CD4-positive, CD25-positive, alpha-beta regulatory T cell (primary cell): ENCODE measurements around the gene PXMP2. TPM values are rescaled to one million over a fixed set of nuclear protein-coding genes. Genes with fewer than 3 reads are reported as not detected.

Source experiments
- ATAC-seq, 2 donors: fragments of 150-1000 bp; cut with Tn5 transposase; one replicate each; pipeline ENCODE4 v1.10.0; 2021; ENCODE audit warnings: low read depth in 2 of 2, moderate number of reproducible peaks in 2 of 2, moderate library complexity in 1 of 2
- DNase-seq, 3 donors: peaks; one replicate each; pipeline versions ENCODE4 v3.0.0 to v3.0.0-alpha.2; 2012 to 2022; ENCODE audit warnings: mixed read lengths in 1 of 3
- H3K27ac ChIP-seq: one replicate; pipeline ENCODE4 v1.7.0; 2013; ENCODE audit warnings: mild to moderate bottlenecking, low read length; ENCODE audit not compliant: insufficient read depth, poor library complexity, severe bottlenecking
- H3K27me3 ChIP-seq: one replicate; pipeline ENCODE4 v1.7.0; 2013; ENCODE audit warnings: low read length; ENCODE audit not compliant: control insufficient read depth, insufficient read depth
- H3K36me3 ChIP-seq: one replicate; pipeline ENCODE4 v1.7.0; 2013; ENCODE audit warnings: mild to moderate bottlenecking, low read length, moderate library complexity; ENCODE audit not compliant: control insufficient read depth, insufficient read depth
- H3K4me1 ChIP-seq: 2 replicates; pipeline ENCODE4 v1.7.0; 2013; ENCODE audit warnings: mild to moderate bottlenecking, low read length; ENCODE audit not compliant: insufficient read depth, control insufficient read depth, poor library complexity, severe bottlenecking
- H3K4me3 ChIP-seq: one replicate; pipeline ENCODE4 v1.7.0; 2013; ENCODE audit warnings: low read depth, mild to moderate bottlenecking, low read length, moderate library complexity
- H3K9me3 ChIP-seq, 2 experiments: 1 replicate in 1 of 2; 2 replicates in 1 of 2; pipeline ENCODE4 v1.7.0; 2013; ENCODE audit warnings: low read length in 2 of 2, mild to moderate bottlenecking in 1 of 2, moderate library complexity in 1 of 2; ENCODE audit not compliant: control insufficient read depth in 2 of 2
- H3K27ac Mint-ChIP-seq, 3 donors: one replicate each; pipeline ENCODE4 v1.8.0; 2020 to 2022; ENCODE audit warnings: mild to moderate bottlenecking in 3 of 3, mixed read lengths in 3 of 3, moderate library complexity in 2 of 3
- H3K27me3 Mint-ChIP-seq: one replicate; pipeline ENCODE4 v1.8.0; 2022; ENCODE audit warnings: mild to moderate bottlenecking, mixed read lengths
- H3K36me3 Mint-ChIP-seq: one replicate; pipeline ENCODE4 v1.8.0; 2020; ENCODE audit warnings: mixed read lengths
- H3K4me1 Mint-ChIP-seq, 4 donors: one replicate each; pipeline ENCODE4 v1.8.0; 2020 to 2022; ENCODE audit warnings: mixed read lengths in 4 of 4, mild to moderate bottlenecking in 1 of 4
- H3K4me3 Mint-ChIP-seq, 4 donors: one replicate each; pipeline ENCODE4 v1.8.0; 2020 to 2022; ENCODE audit warnings: mild to moderate bottlenecking in 4 of 4, mixed read lengths in 4 of 4, moderate library complexity in 3 of 4
- H3K9me3 Mint-ChIP-seq, 7 donors: one replicate each; pipeline ENCODE4 v1.8.0; 2020 to 2022; ENCODE audit warnings: mixed read lengths in 7 of 7, mild to moderate bottlenecking in 3 of 7, moderate library complexity in 2 of 7
- polyA plus RNA-seq, 4 donors: library from polyadenylated mRNA; unstranded; fragments of 300-500 nt; fragmentation: Illumina TruSeq; gene quantifications; one replicate each; pipeline ENCODE4 v1.2.3, GENCODE V29; 2021
- total RNA-seq: library from RNA; stranded (reverse); gene quantifications from one replicate; pipeline ENCODE4 v1.2.3, GENCODE V29; 2022

Gene PXMP2
- total and polyA plus RNA-seq, 5 donors from 2014 or later, result 3.5 to 20.3 (median 15.2) TPM

- Histone ChIP-seq H3K27me3 (no peaks in the 10 kb centered on the region), H3K4me1 (peaks cover 12% of the 10 kb centered on the region), H3K9me3 (no peaks in the 10 kb centered on the region), H3K27ac (no peak overlapping the region), H3K4me3 (no peak overlapping the region), H3K36me3 (peaks cover 46% of the 10 kb centered on the region)
- Mint-ChIP-seq H3K4me1 (peaks cover 0 to 26% (median 8%) of the 10 kb centered on the region in 4 donors), H3K27me3 (no peaks in the 10 kb centered on the region), H3K4me3 (no peak overlapping the region), H3K9me3 (no peaks in the 10 kb centered on the region), H3K36me3 (peaks cover 13% of the 10 kb centered on the region), H3K27ac (no peak overlapping the region)
- ATAC-seq (no peak), DNase-seq (no peak)
These were observed 29.0 kb downstream of the PXMP2 start for GRCh38 chr12:132716356-132716755.

DNA sequence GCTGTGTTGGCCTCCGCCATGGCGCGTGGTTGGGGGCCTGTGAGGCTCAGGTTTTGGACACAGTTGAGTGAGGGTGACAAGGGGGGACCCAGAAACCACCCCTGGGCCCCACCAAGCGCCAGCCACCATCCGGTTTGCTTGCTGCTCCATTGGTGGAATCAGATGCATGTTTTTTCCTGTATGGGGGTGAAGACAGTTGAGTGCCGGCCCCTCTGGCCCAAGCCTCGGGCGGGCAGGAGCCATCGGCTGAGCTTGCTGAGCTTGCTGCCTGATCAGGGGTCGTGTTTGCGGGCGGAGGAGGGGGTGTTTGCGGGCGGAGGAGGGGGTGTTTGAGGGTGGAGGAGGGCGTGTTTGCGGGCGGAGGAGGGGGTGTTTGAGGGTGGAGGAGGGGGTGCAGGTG lies 29.6 kb downstream of the PXMP2 start:
- Histone ChIP-seq H3K4me3 (no peak overlapping the region), H3K4me1 (peaks cover 6% of the 10 kb centered on the region), H3K9me3 (no peaks in the 10 kb centered on the region), H3K27me3 (no peaks in the 10 kb centered on the region), H3K36me3 (peaks cover 46% of the 10 kb centered on the region), H3K27ac (no peak overlapping the region)
- H3K27me3 Mint-ChIP-seq, result no peaks in the 10 kb centered on the region
- DNase-seq, result no peak
- no peak overlapping the region for H3K27ac Mint-ChIP-seq
- H3K9me3 Mint-ChIP-seq, result no peaks in the 10 kb centered on the region
- no peak for ATAC-seq
- H3K36me3 Mint-ChIP-seq, result peaks cover 13% of the 10 kb centered on the region
- H3K4me3 Mint-ChIP-seq, result no peak overlapping the region
- peaks cover 0 to 21% (median 5%) of the 10 kb centered on the region in 4 donors for H3K4me1 Mint-ChIP-seq

GRCh38 chr12:132717531-132718387 lies 30.4 kb downstream of the PXMP2 start:
- no peaks in the 10 kb centered on the region for H3K4me1 ChIP-seq

GRCh38 chr12:132718644-132719043 lies 31.3 kb downstream of the PXMP2 start:
- no peaks in the 10 kb centered on the region for H3K9me3 Mint-ChIP-seq
- H3K36me3 ChIP-seq, result peaks cover 53% of the 10 kb centered on the region
- H3K36me3 Mint-ChIP-seq, result peaks cover 13% of the 10 kb centered on the region
- ATAC-seq (no peak), DNase-seq (no peak)
- H3K27me3 ChIP-seq, result no peaks in the 10 kb centered on the region
- peaks cover 0 to 6% (median 1%) of the 10 kb centered on the region in 4 donors for H3K4me1 Mint-ChIP-seq
- no peaks in the 10 kb centered on the region for H3K9me3 ChIP-seq
- no peak overlapping the region for H3K27ac ChIP-seq
- peak overlapping the region in 2 of 4 donors; percentile 32 to 38 for H3K4me3 Mint-ChIP-seq
- no peak overlapping the region for H3K27ac Mint-ChIP-seq
- no peak overlapping the region for H3K4me3 ChIP-seq
- no peaks in the 10 kb centered on the region for H3K27me3 Mint-ChIP-seq
- H3K4me1 ChIP-seq, result no peaks in the 10 kb centered on the region

More at GRCh38 chr12:132717531-132718387, 30.4 kb downstream of the PXMP2 start:
- H3K9me3 ChIP-seq, result no peaks in the 10 kb centered on the region
- Mint-ChIP-seq H3K36me3 (peaks cover 13% of the 10 kb centered on the region), H3K27ac (no peak overlapping the region), H3K9me3 (no peaks in the 10 kb centered on the region), H3K27me3 (no peaks in the 10 kb centered on the region), H3K4me3 (no peak overlapping the region), H3K4me1 (peaks cover 0 to 15% (median 4%) of the 10 kb centered on the region in 4 donors)
- no peak overlapping the region for H3K4me3 ChIP-seq
- no peaks in the 10 kb centered on the region for H3K27me3 ChIP-seq
- DNase-seq (no peak), ATAC-seq (peak in 1 of 2 donors; percentile 9)
- no peak overlapping the region for H3K27ac ChIP-seq
- peaks cover 46% of the 10 kb centered on the region for H3K36me3 ChIP-seq

DNA sequence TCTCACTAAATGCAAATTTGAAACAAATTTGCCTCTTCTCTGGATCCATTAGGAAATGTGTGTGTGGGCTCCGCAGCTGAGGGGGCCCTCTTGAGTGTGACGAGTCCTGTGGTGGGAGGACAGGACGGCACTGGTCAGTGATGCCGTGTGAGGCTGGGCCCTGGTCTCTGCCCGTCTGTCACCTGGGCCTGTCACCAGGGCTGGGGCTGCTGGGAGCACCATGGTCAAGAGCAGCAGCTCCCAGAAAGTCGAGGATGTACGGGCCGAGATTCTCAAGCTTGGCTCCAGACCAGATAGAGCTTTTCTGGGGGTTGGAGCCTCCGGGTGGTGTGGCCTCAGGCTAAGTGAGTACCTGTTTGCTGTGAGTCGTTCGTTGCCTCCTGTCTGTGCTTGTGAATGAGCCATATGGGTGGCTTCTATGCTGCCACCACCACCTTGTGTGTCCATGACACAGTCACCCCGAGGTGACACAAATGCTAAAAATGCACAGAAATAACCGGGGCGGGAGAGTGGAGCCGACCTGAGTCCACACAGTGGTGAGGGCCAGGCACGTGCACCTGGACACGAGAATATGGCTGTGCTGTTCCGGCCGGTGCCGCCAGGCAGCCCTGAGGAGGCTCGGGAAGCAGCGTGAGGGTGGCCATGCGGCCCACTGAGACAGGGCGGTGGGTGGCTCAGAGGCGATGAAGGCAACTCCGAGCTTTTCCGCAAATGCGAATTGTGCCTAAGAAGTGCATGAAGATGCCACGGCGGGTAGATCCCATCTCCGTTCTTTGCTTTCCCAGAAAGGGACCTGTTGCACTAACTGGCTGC lies 32.0 kb downstream of the PXMP2 start:
- no peak for DNase-seq
- Histone ChIP-seq H3K27me3 (no peaks in the 10 kb centered on the region), H3K27ac (no peak overlapping the region), H3K4me3 (no peak overlapping the region), H3K4me1 (no peaks in the 10 kb centered on the region), H3K36me3 (peaks cover 55% of the 10 kb centered on the region), H3K9me3 (no peaks in the 10 kb centered on the region)
- H3K4me1 Mint-ChIP-seq, result peaks cover 0 to 3% (median 1%) of the 10 kb centered on the region in 4 donors
- no peaks in the 10 kb centered on the region for H3K9me3 Mint-ChIP-seq
- H3K4me3 Mint-ChIP-seq, result peak overlapping the region in 1 of 4 donors; percentile 15
- H3K27me3 Mint-ChIP-seq, result no peaks in the 10 kb centered on the region
- H3K27ac Mint-ChIP-seq, result peak overlapping the region in 1 of 3 donors; percentile 60
- ATAC-seq, result no peak
- peaks cover 17% of the 10 kb centered on the region for H3K36me3 Mint-ChIP-seq

DNA sequence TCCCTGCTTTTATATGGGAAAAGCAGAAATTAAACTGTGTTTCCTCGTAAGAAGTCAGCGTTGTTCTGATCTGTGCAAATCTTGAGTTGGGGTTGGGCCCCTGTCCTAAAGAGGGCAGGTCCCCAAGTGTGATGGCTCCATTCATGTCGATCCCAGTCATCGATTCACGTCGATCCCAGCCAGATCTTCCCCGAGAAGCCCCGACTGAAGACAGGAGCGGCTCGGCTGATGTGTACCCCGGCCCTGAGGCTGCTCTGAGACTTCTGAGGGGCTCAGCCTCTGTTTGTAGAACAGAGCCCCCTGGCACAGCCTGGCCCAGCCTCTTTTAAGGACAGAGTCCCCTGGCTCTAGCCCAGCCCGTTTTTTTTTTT lies 32.6 kb downstream of the PXMP2 start:
- Mint-ChIP-seq H3K27ac (no peak overlapping the region), H3K36me3 (peaks cover 16% of the 10 kb centered on the region), H3K4me3 (no peak overlapping the region), H3K27me3 (no peaks in the 10 kb centered on the region), H3K4me1 (no peaks in the 10 kb centered on the region), H3K9me3 (no peaks in the 10 kb centered on the region)
- no peak overlapping the region for H3K4me3 ChIP-seq
- ATAC-seq, result no peak
- H3K36me3 ChIP-seq, result peaks cover 55% of the 10 kb centered on the region
- no peaks in the 10 kb centered on the region for H3K9me3 ChIP-seq
- no peak for DNase-seq
- no peak overlapping the region for H3K27ac ChIP-seq
- no peaks in the 10 kb centered on the region for H3K4me1 ChIP-seq
- H3K27me3 ChIP-seq, result no peaks in the 10 kb centered on the region

GRCh38 chr12:132720606-132721345 lies 33.4 kb downstream of the PXMP2 start:
- H3K27ac Mint-ChIP-seq, result peak overlapping the region in 1 of 3 donors; percentile 26
- ATAC-seq, result no peak
- Histone ChIP-seq H3K4me1 (no peaks in the 10 kb centered on the region), H3K4me3 (no peak overlapping the region), H3K9me3 (no peaks in the 10 kb centered on the region), H3K27me3 (no peaks in the 10 kb centered on the region), H3K36me3 (peaks cover 60% of the 10 kb centered on the region), H3K27ac (no peak overlapping the region)
- H3K4me1 Mint-ChIP-seq, result no peaks in the 10 kb centered on the region
- H3K4me3 Mint-ChIP-seq, result no peak overlapping the region
- no peaks in the 10 kb centered on the region for H3K27me3 Mint-ChIP-seq
- H3K36me3 Mint-ChIP-seq, result peaks cover 24% of the 10 kb centered on the region
- H3K9me3 Mint-ChIP-seq, result no peaks in the 10 kb centered on the region
- DNase-seq, result no peak
